ENCODE results near the gene CIAO1. TPM values are rescaled to one million over a fixed set of nuclear protein-coding genes. Genes with fewer than 3 reads are reported as not detected.
A peak's percentile ranks its signal among the peaks of the same experiment; 100 is the strongest.

Gene CIAO1
- total and polyA plus RNA-seq, 2 of the 13 experiments (the other 11 are each of a cell fraction or from before 2014, with no cell fraction given), result 99.3 to 120 TPM

DNA sequence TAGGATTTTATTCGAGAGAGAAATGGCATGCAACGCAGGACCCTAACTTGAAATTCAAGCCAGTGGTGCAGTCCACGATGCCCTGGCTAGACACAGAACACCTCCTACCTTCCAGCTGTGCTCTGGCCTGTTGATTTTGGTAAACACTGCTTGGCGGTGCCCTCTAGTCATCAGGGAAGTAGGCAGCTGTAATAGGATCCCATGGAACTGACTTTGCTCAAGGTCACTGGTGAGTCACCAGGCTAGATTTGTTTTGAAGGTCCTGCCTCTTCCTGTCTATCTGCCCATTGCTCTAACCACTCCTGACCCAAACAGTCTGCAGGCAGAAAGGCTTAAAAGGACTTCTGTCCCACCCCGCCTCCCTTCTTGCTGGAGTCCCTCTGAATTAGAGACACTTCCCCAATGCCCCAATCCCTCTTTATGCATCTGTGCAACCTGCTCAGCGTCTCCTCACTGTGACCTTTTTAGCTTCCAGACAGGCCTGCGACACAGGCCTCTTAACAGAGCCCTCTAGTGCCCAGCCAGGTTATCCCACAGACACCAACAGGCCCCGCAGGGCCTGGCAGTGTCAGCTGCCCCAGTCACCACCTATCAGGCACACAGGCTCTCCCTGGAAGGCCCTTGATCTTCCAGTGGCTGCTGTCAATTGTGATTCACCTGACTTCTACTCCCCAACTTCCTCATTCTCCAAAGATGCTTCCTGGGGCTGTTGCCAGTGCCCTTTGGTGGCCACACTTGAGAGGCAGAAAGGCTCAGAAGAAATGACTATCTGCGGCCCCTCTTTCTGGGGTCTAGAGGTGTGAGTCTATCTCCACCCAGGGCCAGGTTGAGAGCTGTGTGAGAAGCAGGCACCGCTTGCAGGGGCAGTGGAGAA, 5.4 kb upstream of the CIAO1 start (continued):
- TF ChIP-seq ZNF607 (CRISPR knock-in tag; IDR thresholded peaks at IDR 0.05; ENCODE audit: borderline replicate concordance) (no peak; the same call in 1 of the 2 replicates), ATF1 (CRISPR knock-in tag; IDR thresholded peaks at IDR 0.05) (no peak; the same call in 1 of the 2 replicates), ZNF33B (CRISPR knock-in tag; IDR thresholded peaks at IDR 0.05) (no peak), ZNF3 (CRISPR knock-in tag; IDR thresholded peaks at IDR 0.05) (no peak), SIN3A (IDR thresholded peaks at IDR 0.05; ENCODE audit: borderline replicate concordance, low read depth, low read length) (peak; percentile 98), DPF2 (CRISPR knock-in tag; IDR thresholded peaks at IDR 0.05; ENCODE audit: borderline replicate concordance, low read depth) (peak; percentile 95), ATF7 (IDR thresholded peaks at IDR 0.05) (no peak), ATF7 (CRISPR knock-in tag; IDR thresholded peaks at IDR 0.05) (peak; percentile 69; the same call in 1 of the 2 replicates), SAP130 (CRISPR knock-in tag; IDR thresholded peaks at IDR 0.05; ENCODE audit: low read depth) (peak; percentile 98), TFDP1 (CRISPR knock-in tag; IDR thresholded peaks at IDR 0.05; ENCODE audit: borderline replicate concordance) (0 out of 2 replicates have a peak, but pooled peaks have one; percentile 43), JARID2 (CRISPR knock-in tag; IDR thresholded peaks at IDR 0.05; ENCODE audit: insufficient replicate concordance) (no peak), AHDC1 (CRISPR knock-in tag; IDR thresholded peaks at IDR 0.05; ENCODE audit: borderline replicate concordance) (peak; percentile 93)
- TF ChIP-seq, protein P1, sequence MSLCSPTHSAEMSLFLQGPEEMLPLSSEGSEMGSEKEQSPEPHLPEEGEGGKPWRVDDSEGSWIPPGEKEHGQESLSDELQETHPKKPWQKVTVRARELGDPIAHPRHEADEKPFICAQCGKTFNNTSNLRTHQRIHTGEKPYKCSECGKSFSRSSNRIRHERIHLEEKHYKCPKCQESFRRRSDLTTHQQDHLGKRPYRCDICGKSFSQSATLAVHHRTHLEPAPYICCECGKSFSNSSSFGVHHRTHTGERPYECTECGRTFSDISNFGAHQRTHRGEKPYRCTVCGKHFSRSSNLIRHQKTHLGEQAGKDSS (CRISPR knock-in tag; IDR thresholded peaks at IDR 0.05; ENCODE audit: borderline replicate concordance, low read depth), result peak; percentile 29; the same call in 1 of the 2 replicates
- TF ChIP-seq, protein P2, sequence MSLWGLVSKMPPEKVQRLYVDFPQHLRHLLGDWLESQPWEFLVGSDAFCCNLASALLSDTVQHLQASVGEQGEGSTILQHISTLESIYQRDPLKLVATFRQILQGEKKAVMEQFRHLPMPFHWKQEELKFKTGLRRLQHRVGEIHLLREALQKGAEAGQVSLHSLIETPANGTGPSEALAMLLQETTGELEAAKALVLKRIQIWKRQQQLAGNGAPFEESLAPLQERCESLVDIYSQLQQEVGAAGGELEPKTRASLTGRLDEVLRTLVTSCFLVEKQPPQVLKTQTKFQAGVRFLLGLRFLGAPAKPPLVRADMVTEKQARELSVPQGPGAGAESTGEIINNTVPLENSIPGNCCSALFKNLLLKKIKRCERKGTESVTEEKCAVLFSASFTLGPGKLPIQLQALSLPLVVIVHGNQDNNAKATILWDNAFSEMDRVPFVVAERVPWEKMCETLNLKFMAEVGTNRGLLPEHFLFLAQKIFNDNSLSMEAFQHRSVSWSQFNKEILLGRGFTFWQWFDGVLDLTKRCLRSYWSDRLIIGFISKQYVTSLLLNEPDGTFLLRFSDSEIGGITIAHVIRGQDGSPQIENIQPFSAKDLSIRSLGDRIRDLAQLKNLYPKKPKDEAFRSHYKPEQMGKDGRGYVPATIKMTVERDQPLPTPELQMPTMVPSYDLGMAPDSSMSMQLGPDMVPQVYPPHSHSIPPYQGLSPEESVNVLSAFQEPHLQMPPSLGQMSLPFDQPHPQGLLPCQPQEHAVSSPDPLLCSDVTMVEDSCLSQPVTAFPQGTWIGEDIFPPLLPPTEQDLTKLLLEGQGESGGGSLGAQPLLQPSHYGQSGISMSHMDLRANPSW (CRISPR knock-in tag; IDR thresholded peaks at IDR 0.05; ENCODE audit: borderline replicate concordance), result peak; percentile 77
- TF ChIP-seq, protein P3, sequence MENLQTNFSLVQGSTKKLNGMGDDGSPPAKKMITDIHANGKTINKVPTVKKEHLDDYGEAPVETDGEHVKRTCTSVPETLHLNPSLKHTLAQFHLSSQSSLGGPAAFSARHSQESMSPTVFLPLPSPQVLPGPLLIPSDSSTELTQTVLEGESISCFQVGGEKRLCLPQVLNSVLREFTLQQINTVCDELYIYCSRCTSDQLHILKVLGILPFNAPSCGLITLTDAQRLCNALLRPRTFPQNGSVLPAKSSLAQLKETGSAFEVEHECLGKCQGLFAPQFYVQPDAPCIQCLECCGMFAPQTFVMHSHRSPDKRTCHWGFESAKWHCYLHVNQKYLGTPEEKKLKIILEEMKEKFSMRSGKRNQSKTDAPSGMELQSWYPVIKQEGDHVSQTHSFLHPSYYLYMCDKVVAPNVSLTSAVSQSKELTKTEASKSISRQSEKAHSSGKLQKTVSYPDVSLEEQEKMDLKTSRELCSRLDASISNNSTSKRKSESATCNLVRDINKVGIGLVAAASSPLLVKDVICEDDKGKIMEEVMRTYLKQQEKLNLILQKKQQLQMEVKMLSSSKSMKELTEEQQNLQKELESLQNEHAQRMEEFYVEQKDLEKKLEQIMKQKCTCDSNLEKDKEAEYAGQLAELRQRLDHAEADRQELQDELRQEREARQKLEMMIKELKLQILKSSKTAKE (CRISPR knock-in tag; IDR thresholded peaks at IDR 0.05; ENCODE audit: borderline replicate concordance), result peak; percentile 95

Data from HepG2 (cell line).